Neuron (in vitro differentiated cells): ENCODE measurements around the gene PANX1.
"Not testable (repeated sequence)": the region's sequence is repeated elsewhere in the genome, so short reads cannot be mapped to it uniquely, and the experiment has no call there.

Experiments
- H2AFZ ChIP-seq: one replicate; pipeline ENCODE4 v1.6.1; 2013; ENCODE audit warnings: low read depth, mild to moderate bottlenecking, inconsistent platforms, low read length, moderate library complexity
- H3K27me3 ChIP-seq: one replicate; pipeline ENCODE4 v1.6.1; 2013; ENCODE audit warnings: low read length; ENCODE audit not compliant: insufficient read depth
- H3K36me3 ChIP-seq: one replicate; pipeline ENCODE4 v1.6.1; 2013; ENCODE audit warnings: low read length; ENCODE audit not compliant: insufficient read depth
- H3K4me1 ChIP-seq: one replicate; pipeline ENCODE4 v1.6.1; 2013; ENCODE audit warnings: low read length; ENCODE audit not compliant: insufficient read depth
- H3K4me3 ChIP-seq: 2 replicates; pipeline ENCODE4 v1.5.1; 2013; ENCODE audit warnings: mild to moderate bottlenecking, low read length, moderate library complexity
- H3K9me3 ChIP-seq: one replicate; pipeline ENCODE4 v1.6.1; 2013; ENCODE audit warnings: low read length

PANX1 gene

DNA sequence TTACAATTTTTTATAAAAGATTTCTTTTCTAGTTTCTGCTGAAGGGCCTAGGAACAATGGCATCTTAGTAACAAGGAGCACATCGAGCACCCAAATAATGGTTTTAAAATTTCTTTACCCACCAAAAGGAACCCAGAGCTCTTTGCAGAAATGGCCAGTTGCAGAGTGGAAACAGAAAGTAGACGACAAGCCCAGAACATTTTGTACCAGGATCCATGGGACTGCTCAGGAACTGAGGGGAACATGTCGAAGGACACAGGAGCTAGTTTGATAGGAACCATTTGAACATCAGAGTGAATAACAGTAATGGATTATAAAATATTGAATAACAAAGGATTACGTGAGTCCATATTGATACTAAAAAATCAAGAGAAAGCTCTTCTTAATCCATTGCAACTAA, 17.3 kb downstream of the PANX1 start:
- no peak overlapping the region for H2AFZ ChIP-seq
- no peaks in the 10 kb centered on the region for H3K27me3 ChIP-seq
- peaks cover 2% of the 10 kb centered on the region for H3K36me3 ChIP-seq
- H3K4me3 ChIP-seq = no peak overlapping the region
- peaks cover 2% of the 10 kb centered on the region for H3K4me1 ChIP-seq
- no peaks in the 10 kb centered on the region for H3K9me3 ChIP-seq

DNA sequence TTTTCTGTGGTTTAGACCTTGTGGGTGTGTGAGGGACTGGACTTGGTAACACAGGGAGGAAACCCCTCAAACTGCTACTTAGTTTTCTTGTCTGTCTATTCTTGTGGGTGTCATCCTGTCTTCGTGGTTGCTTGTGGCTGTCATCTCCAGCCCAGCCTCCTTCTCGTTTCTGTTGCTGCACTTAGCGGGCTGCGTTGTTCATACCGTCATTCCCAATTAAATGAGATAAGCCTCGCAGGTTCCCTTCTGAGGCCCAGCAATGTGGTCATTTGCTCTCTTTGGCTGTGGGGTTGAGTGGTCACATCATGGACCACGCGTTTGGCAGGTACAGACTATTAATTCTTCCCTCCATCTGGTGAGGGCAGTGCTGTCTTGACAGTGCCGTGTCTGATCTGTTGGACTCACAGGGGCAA, 18.8 kb downstream of the PANX1 start:
- H3K4me1 ChIP-seq = peaks cover 11% of the 10 kb centered on the region
- peaks cover 2% of the 10 kb centered on the region for H3K36me3 ChIP-seq
- H2AFZ ChIP-seq = no peak overlapping the region
- no peaks in the 10 kb centered on the region for H3K27me3 ChIP-seq
- H3K4me3 ChIP-seq = no peak overlapping the region
- H3K9me3 ChIP-seq = no peaks in the 10 kb centered on the region

DNA sequence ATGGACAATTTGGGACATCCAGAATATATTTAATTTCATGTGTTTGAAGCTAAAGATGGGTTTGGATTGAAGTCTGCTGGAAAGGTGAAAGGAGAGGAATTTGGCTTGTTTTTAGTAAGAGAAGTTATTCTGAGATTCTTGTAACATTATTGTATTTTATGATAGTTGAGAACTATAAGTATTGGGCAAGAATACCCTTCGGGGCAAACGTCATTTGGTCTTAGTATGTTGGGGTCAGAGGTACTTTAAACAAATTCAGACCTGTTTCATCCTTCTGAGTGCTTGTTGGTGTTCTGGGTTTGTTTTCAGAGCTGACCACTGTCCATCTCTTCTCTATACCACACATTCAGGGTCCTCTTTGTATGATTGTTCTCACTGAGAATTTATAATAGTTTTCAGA, 19.5 kb downstream of the PANX1 start:
- H3K9me3 ChIP-seq = no peaks in the 10 kb centered on the region
- peaks cover 11% of the 10 kb centered on the region for H3K4me1 ChIP-seq
- no peak overlapping the region for H2AFZ ChIP-seq
- no peak overlapping the region for H3K4me3 ChIP-seq
- H3K27me3 ChIP-seq = no peaks in the 10 kb centered on the region
- H3K36me3 ChIP-seq = peaks cover 2% of the 10 kb centered on the region

DNA sequence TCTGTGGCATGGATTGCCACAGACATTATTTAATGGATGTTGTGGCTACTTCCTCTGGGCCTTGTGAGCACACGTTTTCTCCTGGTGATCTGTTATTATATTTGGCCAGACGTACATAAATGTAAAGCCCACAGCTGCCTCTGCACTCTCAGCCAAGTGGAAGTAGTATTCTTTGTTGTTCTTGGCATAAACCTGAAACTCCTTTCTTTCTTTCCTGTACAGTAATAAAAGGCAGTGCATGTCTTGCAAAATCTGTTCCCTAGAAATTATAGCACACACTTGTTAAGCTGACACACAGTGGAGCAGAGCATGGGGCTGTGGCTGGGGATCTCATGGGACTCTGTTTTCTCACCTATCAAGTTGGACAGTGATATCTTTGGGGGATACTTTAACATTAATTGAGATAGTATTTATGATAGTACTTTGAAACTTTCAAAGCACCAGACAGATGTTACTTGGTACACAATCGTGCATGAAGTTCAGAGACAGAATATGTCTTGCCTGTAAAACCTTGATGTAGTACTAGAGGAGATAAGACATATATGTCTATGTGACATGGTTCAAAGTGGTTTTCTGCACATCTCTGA, 20.9 kb downstream of the PANX1 start:
- H3K36me3 ChIP-seq = peaks cover 13% of the 10 kb centered on the region
- peaks cover 11% of the 10 kb centered on the region for H3K4me1 ChIP-seq
- no peak overlapping the region for H2AFZ ChIP-seq
- H3K27me3 ChIP-seq = no peaks in the 10 kb centered on the region
- no peaks in the 10 kb centered on the region for H3K9me3 ChIP-seq
- H3K4me3 ChIP-seq = no peak overlapping the region

DNA sequence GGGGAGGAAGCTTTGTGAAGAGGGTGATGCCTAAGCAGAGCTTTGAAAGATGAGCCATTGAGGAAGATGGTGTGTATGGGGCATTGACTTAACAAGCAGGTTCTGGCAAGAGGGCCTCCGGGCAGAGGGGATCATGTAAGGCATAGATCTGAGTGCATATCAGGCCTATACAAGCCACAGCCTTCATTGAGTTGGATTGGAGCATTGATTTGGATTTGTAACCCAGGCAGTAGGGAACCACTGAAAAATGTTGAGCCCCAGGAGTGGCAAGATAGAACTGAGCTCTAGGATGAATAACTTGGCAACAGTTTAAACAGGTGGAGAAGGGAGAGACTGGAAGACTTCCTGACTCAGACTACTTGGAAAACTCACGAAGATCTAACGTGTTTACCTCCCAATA, 21.4 kb downstream of the PANX1 start:
- Histone ChIP-seq H3K36me3 (peaks cover 13% of the 10 kb centered on the region), H3K27me3 (no peaks in the 10 kb centered on the region), H3K9me3 (no peaks in the 10 kb centered on the region), H3K4me3 (no peak overlapping the region), H2AFZ (no peak overlapping the region), H3K4me1 (peaks cover 11% of the 10 kb centered on the region)

DNA sequence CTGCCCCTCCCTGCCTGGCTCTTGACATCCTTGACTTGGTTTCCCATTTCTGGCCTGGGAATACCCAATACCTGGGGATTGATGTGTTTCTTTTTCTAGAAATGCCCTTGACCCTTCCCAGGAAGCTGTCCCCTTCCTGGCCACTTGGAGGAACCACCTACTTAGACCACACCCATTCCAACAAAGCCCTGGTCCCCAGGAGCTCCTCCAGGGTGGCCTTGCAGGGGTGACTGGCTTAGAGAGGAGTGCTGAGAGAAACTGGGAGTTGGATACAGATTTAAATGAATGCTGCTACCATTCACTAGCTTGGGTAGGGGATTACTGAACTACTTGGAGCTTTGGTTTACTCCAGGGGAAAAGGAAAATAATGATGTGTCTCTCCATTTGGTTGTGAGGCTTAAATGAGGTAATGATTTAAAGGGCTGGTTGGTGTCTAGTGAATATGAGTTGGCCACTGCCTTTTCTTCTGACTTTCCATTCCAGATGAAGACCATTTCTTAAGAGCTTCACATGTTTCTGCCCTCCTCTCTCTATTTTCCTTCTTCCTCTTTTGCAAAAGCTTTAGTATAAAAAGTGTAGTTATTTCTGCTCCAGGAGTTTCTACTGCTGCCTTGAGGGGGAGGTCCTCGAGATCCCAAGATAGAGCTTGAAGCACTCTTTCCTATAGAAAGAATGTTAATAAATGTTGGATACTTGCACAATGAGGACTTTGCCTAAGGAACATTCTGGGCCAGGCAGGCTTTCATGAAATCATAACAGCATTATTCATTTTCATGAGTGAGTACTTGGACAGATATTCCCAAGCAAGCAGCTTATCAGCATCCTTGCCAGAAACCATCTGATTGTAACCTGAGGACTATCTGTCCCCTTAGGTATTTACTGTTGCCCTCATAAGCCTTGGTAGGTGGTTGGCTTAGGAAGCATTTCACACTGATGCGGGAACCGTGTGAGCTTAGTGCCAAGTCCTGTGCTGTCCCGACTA, 22.4 kb downstream of the PANX1 start:
- no peaks in the 10 kb centered on the region for H3K27me3 ChIP-seq
- no peak overlapping the region for H2AFZ ChIP-seq
- H3K36me3 ChIP-seq = peaks cover 17% of the 10 kb centered on the region
- H3K9me3 ChIP-seq = peaks cover under 1% of the 10 kb centered on the region
- H3K4me3 ChIP-seq = no peak overlapping the region
- H3K4me1 ChIP-seq = peaks cover 11% of the 10 kb centered on the region

DNA sequence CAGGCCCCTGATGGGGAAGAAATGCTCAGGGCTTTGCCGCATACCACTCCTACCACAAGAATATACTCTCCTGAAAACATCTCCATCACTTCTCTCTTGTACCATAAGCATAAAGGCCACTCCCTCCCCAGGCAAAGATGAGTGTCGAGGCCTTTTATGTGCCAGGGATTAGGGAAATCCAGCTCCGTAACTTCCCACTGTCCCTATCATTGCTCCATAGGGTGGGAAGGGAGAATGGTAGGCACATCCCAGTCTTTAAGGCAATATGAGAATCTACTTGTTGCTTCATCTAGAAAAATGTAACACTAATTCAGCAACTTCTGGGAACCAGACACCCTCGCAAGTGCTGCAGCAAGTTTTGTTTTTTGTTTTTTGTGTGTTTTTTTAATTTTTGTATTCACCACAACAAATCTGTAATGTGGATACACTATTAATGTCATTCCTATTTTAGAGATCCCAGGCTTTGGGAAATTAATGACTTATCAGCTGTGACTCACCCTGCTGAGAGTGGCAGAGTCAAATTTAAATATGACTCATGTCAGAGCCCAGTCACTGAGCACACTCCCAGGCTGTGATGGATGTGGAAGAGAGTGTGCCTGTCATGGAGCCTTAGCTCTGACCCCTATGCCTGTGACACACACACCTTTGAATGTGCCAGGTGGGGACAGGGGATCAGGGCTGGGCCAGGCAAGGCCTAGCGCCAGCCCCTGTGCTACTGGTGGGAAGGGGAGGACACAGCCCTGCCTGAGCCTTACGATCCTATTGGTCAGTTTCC, 23.4 kb downstream of the PANX1 start:
- H3K4me1 ChIP-seq = peaks cover 11% of the 10 kb centered on the region
- no peak overlapping the region for H3K4me3 ChIP-seq
- peaks cover 20% of the 10 kb centered on the region for H3K36me3 ChIP-seq
- no peaks in the 10 kb centered on the region for H3K27me3 ChIP-seq
- H2AFZ ChIP-seq = no peak overlapping the region
- peaks cover 4% of the 10 kb centered on the region for H3K9me3 ChIP-seq

DNA sequence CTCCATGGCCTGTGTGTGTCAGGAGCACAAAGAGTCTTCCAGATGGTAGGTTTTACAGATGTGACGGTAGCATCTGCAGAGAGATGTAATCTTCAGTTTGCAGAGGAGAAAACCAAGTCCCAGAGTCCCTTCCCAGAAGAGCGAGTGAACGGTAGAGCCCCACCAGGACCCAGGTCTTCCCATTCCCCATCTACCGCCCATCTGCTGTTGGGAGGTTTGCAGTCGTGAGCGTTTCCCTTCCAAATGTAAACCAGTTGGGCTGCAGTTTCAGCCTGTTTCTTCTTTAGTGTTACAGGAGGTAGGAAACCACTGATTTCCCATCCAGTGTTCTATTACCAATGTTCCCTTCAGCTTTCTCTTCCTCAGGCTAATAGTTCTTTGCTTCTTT, 24.0 kb downstream of the PANX1 start:
- peaks cover 11% of the 10 kb centered on the region for H3K4me1 ChIP-seq
- H2AFZ ChIP-seq = no peak overlapping the region
- H3K4me3 ChIP-seq = no peak overlapping the region
- peaks cover 20% of the 10 kb centered on the region for H3K36me3 ChIP-seq
- peaks cover 4% of the 10 kb centered on the region for H3K9me3 ChIP-seq
- no peaks in the 10 kb centered on the region for H3K27me3 ChIP-seq

DNA sequence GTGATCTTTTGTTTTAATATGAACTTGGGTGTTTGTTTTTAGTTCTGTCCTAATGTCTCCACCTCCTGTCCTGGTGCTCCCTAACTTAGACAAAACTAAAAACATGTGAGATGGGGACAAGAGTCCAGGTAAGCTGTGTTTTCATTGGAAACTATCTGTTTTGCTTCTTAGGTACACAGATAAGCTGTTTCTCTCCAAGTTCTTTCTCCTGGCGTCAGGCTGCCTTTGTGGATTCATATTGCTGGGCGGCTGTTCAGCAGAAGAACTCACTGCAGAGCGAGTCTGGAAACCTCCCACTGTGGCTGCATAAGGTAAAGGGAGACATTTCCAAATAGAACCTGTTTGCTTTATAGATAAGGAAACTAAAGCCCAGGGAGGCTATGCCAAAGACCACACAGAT, 24.7 kb downstream of the PANX1 start:
- H3K27me3 ChIP-seq = no peaks in the 10 kb centered on the region
- H3K36me3 ChIP-seq = peaks cover 20% of the 10 kb centered on the region
- no peak overlapping the region for H3K4me3 ChIP-seq
- H2AFZ ChIP-seq = no peak overlapping the region
- H3K4me1 ChIP-seq = peaks cover 11% of the 10 kb centered on the region
- H3K9me3 ChIP-seq = peaks cover 4% of the 10 kb centered on the region

DNA sequence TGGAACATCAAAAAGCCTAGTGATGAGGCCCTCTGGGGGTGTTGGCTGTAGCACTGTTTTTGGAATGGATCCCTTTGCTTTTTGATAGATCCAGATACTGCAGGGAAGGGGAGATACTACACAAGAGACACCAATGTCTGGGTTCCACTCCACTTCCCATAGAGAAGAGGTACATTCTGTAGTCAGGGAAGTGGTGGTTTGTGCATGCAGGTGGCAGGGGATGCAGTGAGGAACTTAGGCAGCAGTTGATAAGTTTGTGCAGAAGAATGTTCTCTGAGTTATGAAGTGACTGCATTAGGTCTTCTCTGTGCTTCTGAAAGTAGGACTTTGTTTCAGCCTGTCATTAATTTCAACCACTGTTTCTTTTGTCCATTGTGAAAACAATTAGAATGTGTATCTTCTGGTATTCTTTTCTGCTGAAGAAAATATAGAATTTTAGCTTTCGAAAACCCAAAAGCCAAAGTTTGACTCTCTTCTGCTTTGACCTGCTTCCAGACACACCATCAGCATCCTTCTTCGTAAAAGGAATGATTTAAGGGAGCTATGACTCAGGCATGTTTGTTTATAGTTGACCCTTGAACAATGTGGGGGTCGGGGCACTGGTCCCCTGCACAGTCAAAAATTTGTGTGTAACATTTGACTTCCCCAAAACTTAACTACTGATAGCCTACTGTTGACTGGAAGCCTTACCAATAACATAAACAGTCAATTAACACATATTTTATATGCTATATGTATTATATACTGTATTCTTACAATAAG, 25.6 kb downstream of the PANX1 start:
- H2AFZ ChIP-seq = no peak overlapping the region
- H3K27me3 ChIP-seq = no peaks in the 10 kb centered on the region
- H3K4me1 ChIP-seq = peaks cover 11% of the 10 kb centered on the region
- no peak overlapping the region for H3K4me3 ChIP-seq
- peaks cover 4% of the 10 kb centered on the region for H3K9me3 ChIP-seq
- peaks cover 20% of the 10 kb centered on the region for H3K36me3 ChIP-seq

DNA sequence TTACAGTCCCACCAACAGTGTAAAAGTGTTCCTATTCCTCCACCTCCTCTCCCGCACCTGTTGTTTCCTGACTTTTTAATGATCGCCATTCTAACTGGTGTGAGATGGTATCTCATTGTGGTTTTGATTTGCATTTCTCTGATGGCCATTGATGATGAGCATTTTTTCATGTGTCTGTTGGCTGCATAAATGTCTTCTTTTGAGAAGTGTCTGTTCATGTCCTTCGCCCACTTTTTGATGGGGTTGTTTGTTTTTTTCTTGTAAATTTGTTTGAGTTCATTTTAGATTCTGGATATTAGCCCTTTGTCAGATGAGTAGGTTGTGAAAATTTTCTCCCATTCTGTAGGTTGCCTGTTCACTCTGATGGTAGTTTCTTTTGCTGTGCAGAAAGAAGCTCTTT, 28.7 kb downstream of the PANX1 start:
- H3K4me3 ChIP-seq, H3K9me3 ChIP-seq, H3K27me3 ChIP-seq, H2AFZ ChIP-seq, H3K4me1 ChIP-seq: not testable (repeated sequence)
- peaks cover 20% of the 10 kb centered on the region for H3K36me3 ChIP-seq

DNA sequence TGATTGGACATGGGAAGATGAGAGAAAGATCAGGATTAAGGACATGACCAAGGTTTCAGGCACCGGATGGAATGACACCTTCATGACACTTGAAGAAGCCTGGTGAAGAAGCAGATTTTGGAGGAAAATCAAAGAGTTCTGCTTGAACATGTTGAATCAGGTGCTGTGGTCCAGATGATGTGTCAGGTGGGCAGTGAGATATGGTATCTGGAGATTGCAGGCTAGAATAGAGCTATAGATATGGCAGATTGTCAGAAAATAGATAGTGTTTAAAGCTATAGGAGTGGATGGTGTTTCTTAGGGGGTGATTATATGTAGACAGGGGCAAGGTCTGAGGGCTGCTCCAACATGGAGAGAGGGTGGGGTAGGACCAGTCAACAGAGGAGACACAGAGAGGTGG, 40.2 kb downstream of the PANX1 start:
- H3K4me3 ChIP-seq = no peak overlapping the region
- no peaks in the 10 kb centered on the region for H3K4me1 ChIP-seq
- H3K27me3 ChIP-seq = no peaks in the 10 kb centered on the region
- H3K36me3 ChIP-seq = peaks cover 16% of the 10 kb centered on the region
- H2AFZ ChIP-seq = no peak overlapping the region
- peaks cover 8% of the 10 kb centered on the region for H3K9me3 ChIP-seq
